Umbilical cord (tissue), 2 donors: ENCODE data around the gene NADSYN1. TPM values are rescaled to one million over a fixed set of nuclear protein-coding genes. Genes with fewer than 3 reads are reported as not detected.

Experiments
- DNase-seq: peaks from one replicate; pipeline ENCODE4 v3.0.0-alpha.2; 2015; ENCODE audit warnings: low spot score
- total RNA-seq: library from RNA; depleted of rRNA; stranded (reverse); fragments of >200 nt; gene quantifications from one replicate; pipeline ENCODE4 v1.2.3, GENCODE V29; 2014; ENCODE audit warnings: low replicate concordance; ENCODE audit not compliant: insufficient read depth

Gene NADSYN1
- total RNA-seq, 1 donor from 2014 or later: 92.9 TPM

GRCh38 chr11:71474141-71474770 is 21.3 kb downstream of the NADSYN1 start:
- DNase-seq: no peak

GRCh38 chr11:71474771-71475483 is 21.9 kb downstream of the NADSYN1 start:
- DNase-seq: no peak

GRCh38 chr11:71476031-71476430 is 23.0 kb downstream of the NADSYN1 start:
- no peak for DNase-seq

- DNase-seq: no peak
Observed at GRCh38 chr11:71476926-71477640, 24.1 kb downstream of the NADSYN1 start.

GRCh38 chr11:71477641-71478527 is 24.9 kb downstream of the NADSYN1 start:
- DNase-seq: no peak

- no peak for DNase-seq
Observed at GRCh38 chr11:71478528-71478840, 25.5 kb downstream of the NADSYN1 start.

GRCh38 chr11:71481101-71481960 is 28.3 kb downstream of the NADSYN1 start:
- peak; percentile 49 for DNase-seq

GRCh38 chr11:71482216-71482615 is 29.2 kb downstream of the NADSYN1 start:
- no peak for DNase-seq

- DNase-seq: no peak
Observed at GRCh38 chr11:71482746-71483364, 29.9 kb downstream of the NADSYN1 start.

- no peak for DNase-seq
Observed at GRCh38 chr11:71483692-71484091, 30.7 kb downstream of the NADSYN1 start.

- no peak for DNase-seq
Observed at GRCh38 chr11:71484248-71485062, 31.5 kb downstream of the NADSYN1 start.

GRCh38 chr11:71485063-71485399 is 32.0 kb downstream of the NADSYN1 start:
- no peak for DNase-seq

- no peak for DNase-seq
Observed at GRCh38 chr11:71485466-71485865, 32.5 kb downstream of the NADSYN1 start.

GRCh38 chr11:71486320-71486719 is 33.3 kb downstream of the NADSYN1 start:
- no peak for DNase-seq

- DNase-seq: no peak
Observed at GRCh38 chr11:71488681-71489270, 35.8 kb downstream of the NADSYN1 start.

- no peak for DNase-seq
Observed at GRCh38 chr11:71489311-71490043, 36.5 kb downstream of the NADSYN1 start.

- DNase-seq: no peak
Observed at GRCh38 chr11:71490044-71490730, 37.2 kb downstream of the NADSYN1 start.
